HG03175 (cell line): ENCODE data around the gene SH3YL1.

ENCODE experiments used
- ATAC-seq: cut with Tn5 transposase; IDR thresholded peaks from one replicate; pipeline ENCODE4 v1.9.1; 2021; ENCODE audit warnings: mild to moderate bottlenecking, moderate library complexity; ENCODE audit not compliant: unreplicated experiment

The SH3YL1 gene

DNA sequence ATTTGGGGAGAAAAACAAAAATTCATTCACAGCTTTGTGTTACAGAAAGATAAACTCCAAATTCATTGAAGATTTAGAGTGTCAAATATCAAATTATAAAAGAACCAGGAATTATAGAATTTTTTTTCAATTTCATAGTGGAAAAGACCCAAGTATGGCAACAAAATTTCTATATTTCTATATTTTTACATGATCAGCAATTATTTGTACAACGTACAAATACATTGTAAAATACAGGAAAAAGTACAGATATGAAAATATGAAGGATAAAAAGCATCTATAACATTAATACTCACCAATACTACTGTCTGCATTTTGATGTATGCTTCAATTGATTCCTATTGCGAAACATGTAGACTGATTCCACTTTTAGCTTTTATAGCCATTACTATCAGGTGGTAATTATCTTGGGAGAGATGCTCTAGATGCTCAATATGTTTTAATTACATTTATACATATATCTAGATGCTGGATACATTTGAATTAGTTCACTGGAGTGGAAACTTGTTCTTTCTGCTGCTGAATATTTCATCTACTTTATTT is 4.0 kb downstream of the SH3YL1 start:
- no peak for ATAC-seq

DNA sequence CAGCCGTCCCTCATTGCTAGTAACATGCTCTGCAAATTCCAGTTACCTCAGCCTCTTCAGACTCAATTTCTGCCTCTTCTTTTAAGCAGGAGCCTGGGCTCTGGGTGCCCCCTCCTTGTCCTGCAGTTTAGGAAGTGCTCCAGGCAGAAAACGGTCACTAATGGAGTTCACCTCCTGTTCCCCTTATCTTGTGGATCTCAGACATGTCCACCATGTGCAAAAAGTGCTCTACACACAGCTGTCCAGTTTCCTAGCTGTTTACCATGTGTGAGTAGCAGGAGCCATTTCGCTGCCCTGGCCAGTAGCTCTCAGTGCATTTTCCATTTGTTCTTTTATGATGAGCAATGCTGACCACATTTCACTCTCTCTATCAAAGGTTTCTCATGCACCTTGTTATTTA is 4.9 kb downstream of the SH3YL1 start:
- no peak for ATAC-seq

DNA sequence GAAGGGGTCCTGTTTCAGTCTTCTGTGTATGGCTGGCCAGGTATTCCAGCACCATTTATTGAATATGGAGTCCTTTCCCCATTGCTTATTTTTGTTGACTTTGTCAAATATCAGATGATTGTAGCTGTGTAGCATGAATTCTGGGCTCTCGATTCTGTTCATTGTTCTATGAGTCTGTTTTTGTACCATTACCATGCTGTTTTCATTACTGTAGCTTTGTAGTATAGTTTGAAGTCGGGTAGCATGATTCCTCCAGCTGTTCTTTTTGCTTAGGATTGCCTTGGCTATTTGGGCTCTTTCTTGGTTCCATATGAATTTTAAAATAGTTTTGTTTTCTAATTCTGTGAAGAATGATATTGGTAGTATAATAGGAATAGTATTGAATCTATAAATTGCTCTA is 6.0 kb downstream of the SH3YL1 start:
- ATAC-seq: no peak

DNA sequence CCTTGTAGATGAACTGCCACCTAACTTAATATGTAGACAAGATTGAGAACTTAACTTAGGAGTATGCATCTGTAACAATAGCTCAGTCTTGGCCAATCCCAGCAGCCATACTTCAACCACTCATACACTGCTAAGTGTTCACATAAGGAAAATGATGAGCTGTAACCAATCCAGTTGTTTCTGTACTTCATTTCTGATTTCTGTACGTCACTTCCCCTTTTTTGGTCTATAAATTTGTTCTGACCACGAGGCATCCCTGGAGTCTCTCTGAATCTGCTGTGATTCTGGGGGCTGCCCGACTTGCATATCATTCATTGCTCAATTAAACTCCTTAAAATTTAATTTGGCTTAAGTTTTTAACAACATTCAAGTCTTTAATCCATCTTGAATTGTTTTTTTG is 6.4 kb downstream of the SH3YL1 start:
- no peak for ATAC-seq

DNA sequence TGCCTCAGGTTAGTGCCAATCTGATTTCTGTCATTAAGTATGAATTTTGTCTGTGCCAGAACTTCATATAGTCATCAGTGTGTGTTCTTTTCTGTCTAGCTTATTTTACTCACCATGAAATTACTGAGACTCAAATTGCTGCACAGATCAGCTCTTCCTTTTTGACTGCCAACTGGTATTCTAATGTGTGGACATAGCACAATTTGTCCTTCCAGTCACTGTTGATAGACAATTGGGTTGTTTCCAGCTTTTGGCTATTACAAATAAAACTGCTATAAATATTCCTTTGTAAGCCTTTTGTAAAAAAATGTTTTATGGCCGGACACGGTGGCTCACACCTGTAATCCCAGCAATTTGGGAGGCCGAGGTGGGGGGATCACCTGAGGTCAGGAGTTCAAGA is 7.7 kb downstream of the SH3YL1 start:
- ATAC-seq: no peak

DNA sequence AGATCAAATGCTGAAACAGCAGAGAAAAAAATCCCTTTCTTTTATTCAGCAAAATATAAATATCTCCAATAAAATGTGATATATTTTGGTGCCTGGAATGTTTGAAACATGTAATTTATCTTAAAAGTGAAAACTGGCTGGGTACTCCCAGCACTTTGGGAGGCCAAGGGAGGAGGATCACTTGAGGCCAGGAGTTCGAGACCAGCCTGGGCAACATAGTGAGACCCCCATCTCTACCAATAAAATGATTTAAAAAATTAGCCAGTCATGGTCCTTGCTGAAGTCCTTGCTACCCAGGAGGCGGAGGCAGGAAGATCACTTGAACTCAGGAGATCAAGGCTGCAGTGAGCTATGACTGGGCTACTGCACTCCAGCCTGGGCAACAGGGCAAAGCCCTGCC is 8.6 kb downstream of the SH3YL1 start:
- ATAC-seq: no peak

DNA sequence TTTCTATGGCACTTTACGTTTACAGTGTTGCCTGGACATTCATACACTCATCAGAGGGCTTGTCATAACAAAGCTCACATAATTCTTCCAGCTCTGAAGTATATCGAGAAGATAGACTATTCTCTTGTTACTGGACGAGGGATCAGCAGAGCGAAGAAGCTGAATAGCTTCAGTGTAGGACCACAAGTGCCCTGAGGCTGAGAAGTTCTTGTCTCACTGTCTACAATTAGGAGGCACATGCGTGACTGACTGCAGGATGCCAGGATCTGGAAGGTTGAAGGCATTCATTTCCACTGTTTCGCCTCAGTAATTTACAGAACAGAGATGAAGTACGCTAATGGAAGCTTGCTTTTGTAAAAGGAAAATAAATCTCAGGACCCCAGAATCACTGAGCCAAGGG is 9.6 kb downstream of the SH3YL1 start:
- ATAC-seq: no peak

DNA sequence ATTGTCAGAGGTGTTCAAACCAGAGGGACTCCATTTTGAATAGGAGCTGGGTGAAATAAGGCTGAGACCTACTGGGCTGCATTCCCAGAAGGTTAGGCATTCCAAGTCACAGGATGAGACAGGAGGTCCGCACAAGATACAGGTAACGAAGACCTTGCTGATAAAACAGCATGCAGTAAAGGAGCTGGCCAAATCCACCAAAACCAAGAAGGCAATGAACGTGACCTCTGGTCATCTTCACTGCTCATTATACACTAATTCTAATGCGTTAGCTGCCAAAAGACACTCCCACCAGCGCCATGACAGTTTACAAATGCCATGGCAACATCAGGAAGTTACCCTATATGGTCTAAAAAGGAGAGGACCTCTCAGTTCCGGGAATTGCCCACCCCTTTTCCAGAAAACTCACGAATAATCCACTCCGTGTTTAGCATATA is 10.6 kb downstream of the SH3YL1 start:
- ATAC-seq: no peak

DNA sequence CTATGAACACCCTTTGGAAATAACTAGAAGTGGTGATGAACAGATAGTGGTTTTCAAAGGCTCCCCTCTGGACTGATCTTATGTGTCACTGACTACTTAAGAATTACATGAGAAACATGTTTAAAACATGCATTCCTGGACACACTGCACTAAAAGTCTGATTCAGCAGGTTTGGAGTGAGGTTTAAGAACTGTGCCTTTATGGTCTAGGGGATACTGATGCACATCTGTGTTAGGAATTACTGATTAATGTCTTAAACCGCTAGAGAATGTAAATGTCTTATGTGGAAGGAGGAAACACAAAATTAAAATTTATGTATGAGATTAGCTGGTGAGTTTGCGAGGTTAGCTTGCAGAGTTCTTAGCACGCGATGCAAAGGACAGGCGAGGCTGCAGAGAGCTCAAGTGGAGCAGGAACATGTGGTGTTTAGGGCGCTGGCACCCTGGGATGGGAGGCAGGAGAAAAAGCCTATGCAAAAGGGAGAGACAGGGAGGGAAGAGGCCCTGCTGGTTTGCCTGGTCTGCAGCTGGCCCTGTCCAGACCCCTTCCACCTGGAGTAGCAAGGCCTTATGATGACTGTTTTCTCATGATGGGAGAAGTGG is 11.7 kb downstream of the SH3YL1 start:
- no peak for ATAC-seq

DNA sequence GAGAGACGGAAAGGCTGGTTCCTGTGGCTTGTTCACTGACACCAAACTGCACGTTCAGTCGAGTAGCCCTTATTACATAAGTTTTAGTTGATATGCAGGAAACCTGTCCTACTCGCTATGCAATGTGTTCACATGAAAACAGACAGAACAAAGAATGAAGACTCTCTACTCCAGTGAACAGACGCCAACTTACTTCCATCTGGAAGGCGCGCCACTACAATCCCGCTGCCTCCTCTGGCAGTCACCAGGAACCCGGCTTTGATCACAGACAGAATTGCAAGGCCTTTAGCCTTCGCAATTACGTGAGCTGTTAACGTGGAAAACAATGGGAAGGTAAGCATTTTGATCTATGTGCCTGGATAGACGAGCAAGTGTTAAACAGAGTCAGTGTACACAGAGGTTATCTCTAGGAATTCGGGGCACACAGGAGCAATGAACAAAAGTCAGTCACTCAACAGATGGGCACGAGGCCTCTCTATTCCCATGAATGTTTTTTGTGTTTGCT is 14.2 kb downstream of the SH3YL1 start:
- no peak for ATAC-seq

DNA sequence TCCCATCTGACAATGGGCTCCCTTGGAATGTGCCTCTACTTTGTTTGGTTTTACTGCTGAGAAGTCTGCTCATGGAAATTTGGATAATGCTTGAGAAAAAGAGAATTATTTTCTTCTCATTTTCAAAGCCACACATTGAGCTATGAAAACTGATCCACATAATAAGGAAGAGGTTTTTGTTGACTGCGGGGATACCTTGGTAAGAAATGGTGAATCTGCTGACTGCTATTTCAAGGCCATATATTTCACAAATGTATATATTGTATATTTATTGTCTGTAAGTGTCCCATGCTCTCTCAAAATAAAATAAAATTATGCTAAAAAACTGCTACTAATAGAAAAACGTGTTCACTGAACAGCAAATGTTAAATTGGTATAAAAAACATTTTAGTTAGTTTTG is 15.1 kb downstream of the SH3YL1 start:
- no peak for ATAC-seq

DNA sequence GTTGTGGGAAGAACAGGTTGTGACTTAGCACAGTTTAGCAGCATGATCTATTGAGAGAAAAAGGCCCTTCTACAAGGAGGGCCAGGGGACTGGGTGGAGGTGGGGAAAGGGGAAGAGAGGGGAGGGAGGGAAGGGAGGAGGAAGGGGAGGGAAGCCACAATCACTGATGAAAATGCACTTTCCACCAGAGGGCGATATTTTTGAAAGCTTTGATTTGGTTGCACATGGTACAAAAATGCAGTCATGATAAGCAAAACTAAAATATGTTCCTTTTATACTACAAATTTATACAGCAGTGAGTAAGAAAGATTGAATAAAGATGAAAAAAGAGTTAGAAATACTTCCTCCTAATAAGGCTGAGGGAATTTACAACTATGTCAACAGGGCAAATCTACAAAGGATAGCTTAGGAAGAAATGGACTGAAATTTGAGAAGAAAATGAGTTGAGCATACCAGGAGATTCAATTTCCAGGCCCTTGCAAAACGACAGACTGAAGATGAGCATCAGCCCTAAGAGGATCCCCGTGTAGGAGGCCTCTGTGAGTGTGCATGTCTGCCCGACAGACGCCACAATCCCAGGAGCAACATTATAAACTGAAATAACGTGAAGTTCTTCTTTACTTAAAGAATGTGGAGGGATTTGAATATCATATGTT is 17.2 kb downstream of the SH3YL1 start:
- peak; percentile 74 for ATAC-seq

DNA sequence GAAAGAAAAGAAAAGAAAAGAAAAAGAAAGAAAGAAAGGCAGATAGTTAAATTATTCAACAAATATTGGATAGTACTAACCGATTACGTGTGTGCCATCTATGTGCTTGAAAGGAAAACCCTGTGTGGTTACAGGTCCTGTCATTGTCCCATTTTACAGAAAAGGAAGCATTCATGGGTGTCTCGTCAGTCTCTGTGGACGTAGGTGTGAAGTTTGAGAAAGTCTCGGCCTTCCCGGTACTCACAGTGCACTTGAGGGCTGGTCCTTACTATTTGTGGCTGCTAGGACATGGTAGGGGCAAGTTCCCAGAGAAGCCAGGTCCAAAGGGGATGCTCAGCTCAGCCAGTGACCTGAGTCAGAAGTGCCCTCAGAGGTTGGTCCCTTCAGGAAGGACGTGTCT is 19.3 kb downstream of the SH3YL1 start:
- ATAC-seq: no peak

DNA sequence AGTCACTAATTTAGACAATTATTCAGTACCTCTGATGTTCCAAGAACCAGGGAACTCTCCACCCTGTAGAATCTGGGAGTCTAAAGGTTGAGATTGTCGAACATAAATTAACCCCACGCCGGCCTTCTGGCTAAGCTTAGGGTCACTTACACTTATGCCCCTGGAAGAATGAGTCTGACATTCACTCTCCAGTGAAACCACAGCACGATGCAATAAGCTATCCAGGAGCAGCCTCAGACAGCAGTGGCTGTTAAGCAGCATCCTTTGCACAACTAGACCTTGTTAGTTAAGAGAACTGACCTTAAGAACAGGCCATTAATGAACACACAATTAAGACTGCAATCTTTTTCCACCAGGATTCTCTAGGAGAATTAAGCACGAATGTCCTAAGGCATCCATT is 25.0 kb downstream of the SH3YL1 start:
- ATAC-seq: no peak

DNA sequence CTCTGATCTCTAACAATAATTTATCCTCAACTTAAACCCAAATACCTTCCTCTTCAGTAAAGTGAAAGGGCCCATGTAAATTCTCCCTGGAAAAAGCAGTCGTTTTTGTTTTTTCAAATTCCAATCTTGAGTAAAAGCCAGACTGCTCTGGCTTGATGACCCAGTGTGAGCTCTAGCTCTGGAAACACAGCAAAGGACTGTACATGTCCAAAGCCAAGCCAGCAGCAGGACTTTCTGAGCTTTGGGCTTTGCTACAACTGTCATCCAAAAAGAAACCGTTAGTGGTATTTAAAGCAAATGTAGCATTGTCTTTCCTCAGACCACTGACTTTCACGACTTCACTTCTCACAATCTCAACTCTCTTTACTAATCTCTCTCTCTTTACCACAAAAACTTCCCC is 25.4 kb downstream of the SH3YL1 start:
- no peak for ATAC-seq

DNA sequence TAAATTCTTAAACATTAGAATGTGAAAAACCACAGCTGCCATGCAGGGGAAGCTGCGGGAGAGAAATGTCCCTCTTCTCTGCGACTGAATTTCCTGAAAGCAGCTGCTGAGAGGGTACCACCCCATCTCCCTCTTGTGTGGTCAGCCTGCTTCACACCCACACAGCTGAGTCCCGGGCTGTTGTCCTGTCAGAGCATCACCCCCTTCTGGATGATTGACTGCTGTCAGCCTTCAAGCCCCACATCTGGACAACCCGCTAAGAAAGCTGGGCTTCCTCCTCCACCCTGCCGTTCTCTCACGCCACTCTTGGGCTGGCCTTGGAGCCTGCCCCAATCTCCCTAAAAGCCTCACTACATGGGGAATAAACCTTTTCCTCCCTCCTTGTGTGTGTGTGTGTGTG is 26.0 kb downstream of the SH3YL1 start:
- ATAC-seq: no peak

DNA sequence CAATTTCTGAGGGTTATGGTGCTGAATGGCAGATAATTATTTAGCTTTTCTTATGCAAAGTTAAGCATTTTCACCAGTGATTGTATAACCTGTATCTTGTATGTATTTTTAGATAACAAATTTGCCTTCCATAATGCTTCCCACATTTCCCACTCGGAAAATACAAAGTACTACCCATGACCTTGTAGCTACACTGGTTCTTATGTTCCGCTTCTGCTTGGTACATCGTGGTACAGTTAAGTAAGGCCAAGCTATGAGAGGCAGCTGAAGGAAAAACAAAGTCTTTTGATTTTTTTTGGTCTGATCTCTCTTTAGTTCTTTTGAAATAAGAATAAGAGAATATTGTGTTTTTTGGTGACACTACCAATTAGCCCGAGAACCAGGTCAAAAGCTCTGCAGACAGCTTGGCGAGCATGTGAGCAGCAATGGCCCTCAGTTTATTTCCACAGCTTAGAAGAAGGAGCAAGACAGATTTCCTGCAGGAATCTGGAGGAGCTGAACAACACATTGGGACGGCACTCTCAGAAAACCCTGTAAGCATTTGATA is 26.8 kb downstream of the SH3YL1 start:
- no peak for ATAC-seq

DNA sequence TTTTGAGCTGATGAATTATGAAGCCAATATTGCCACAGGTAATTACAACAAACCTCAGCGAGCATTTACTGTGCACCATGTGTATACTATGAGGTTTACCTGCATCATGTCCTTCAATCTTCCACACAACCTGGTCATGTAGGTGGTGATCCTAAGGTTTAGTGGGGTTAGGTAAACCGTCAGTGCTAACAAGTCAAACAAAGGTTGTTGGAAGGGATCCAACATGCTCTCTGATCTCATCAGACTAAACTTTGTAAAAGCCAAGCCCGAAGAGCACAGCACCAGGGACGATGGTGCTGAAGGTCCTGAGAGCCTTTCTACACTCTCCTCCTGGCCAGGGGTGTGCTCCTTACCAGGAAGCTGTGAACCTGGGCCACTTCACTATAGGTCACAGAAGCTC is 29.4 kb downstream of the SH3YL1 start:
- ATAC-seq: no peak

DNA sequence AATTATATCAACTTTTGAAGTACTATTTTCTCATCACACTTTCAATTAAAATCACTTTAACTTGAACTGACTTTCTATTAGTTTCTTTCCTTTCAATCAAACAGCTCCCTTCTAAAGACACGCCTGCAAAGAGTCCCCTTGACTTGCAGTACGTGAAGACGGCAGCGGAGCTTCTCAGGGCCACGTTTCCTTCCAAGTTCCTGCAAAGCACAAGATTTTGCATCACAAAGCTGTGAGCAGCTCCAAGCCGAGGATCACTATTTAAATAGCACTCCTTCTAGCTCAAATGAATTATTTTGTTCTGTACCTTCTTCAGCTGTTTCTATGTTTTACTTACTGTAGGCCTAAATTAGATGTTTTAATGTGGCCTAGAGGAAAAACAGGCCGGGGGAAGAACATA is 30.8 kb downstream of the SH3YL1 start:
- ATAC-seq: no peak

DNA sequence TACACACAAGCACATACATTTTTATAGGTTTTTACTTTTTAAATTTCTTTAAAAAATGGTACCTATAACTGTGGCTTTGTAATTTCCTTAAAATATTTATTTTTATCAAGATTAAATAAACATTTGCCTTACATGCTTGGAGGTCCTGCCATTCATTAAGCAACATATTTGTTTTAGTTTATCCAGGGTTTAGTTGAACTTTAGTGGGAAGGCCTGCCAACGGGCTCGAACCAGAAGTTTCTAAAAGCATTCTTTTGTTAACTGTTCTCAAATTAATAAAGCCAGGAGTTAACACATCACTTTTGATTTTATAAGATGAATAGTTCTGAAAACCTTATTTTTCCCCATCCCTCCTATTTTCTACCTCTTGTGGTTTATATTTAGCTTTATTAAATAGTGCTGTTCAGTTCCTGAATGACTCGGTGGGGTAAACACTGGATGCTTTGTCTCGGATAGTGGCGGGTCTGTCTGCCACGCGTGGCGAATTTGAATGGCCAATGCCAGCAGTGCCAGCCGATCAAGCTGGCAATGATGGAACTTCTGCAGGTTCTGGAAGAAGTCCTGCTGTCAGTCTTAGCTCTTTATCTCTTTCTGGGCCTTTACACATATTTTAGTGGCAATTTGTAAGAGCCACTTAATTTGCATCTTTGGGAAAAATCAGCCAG is 32.2 kb downstream of the SH3YL1 start:
- no peak for ATAC-seq

DNA sequence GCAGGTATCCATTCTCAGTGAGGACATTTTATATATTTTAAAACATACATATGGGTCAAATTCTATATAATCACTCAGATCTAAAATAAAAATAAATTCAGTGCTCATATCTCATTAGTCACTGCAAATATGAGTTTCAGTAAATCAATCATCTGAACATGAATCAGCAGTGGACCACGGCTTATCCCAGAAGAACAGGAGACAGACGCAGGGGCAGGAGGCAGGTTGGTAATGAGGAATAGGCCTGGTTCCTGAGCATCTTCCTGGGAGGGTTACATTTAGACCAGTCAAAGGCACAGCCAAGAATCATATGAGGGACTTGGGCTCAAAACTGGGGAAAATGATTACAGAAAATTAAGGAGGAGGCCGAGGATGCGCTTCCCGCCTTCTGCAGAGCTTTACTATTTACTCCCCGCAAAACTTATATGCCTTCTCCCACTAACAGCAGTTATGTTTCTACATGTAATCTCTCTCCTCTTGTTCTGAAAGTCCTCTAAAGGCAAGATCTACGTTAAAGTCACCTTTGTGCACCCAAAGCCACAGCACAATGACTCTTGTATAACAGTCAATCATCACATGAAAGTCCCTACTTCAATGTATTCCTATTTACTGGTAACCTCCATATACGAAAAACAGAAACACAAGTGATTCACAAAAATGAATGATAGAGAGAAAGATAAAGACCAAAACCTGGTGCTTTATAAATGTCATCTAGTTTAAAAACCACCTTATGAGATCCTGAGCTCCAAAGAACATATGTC is 35.1 kb downstream of the SH3YL1 start:
- ATAC-seq: no peak
